HG03159 (cell line): Measurements from ENCODE around the gene PTPRK.
A peak's percentile ranks its signal among the peaks of the same experiment; 100 is the strongest.

Experiments
- ATAC-seq: cut with Tn5 transposase; IDR thresholded peaks from one replicate; pipeline ENCODE4 v1.9.1; 2021; ENCODE audit warnings: mild to moderate bottlenecking, moderate library complexity; ENCODE audit not compliant: unreplicated experiment

The PTPRK gene

GRCh38 chr6:128305228-128305627, 215.2 kb downstream of the PTPRK start:
- no peak for ATAC-seq

DNA sequence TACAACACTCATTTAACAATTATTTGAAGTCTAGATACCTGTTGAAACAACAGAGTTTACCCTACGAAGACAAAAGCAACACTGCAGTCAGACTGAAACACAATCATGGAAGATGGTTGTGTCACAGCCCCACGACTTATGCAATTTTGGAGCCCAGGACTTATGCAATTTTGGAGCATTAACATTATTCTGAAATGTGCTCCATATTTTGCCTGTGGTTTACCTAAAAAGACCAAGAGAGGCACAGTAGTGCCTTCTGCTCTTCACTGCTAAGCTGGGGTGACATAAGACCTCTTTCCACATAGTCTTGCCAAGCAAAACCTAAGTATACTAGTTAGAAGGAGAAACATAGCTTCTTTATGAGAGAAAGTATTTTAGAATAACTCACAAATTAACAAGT, 216.5 kb downstream of the PTPRK start:
- ATAC-seq = no peak

DNA sequence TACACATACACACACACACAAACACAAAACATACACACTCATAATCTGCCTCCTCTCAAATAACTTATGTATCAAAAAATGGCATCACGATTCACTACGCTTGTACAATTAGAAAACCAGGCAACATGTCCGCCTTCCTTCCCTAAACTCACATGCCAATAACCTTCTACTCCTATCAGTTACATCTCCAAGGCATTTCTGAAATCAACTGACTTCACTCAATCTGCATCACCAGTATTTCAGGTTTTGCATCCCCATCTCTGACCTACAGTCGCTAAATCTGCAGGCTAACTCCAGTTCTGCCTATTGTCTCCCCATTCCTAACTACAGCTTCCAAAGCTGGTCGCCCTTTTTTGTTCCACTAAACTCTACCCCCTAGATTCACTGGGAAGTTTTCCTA, 217.5 kb downstream of the PTPRK start:
- ATAC-seq = no peak

DNA sequence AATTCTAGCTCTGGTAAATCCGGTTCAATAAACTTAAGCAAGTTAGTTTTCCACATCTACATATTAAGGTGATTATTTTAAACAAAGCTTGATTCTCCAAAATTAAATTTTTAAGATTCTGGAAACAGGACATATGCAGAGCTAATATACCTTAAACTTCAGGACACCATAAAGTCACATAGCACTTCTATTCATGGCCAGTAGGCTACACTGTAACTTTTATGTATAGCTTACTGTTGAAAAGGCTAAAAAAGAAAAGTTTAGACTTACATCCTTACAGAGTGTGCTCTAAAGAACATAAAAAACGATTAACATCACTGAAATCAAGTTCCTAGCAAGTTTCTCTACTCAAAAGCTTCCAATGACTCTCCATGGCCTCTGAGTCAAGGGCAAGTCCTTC, 224.7 kb downstream of the PTPRK start:
- no peak for ATAC-seq

DNA sequence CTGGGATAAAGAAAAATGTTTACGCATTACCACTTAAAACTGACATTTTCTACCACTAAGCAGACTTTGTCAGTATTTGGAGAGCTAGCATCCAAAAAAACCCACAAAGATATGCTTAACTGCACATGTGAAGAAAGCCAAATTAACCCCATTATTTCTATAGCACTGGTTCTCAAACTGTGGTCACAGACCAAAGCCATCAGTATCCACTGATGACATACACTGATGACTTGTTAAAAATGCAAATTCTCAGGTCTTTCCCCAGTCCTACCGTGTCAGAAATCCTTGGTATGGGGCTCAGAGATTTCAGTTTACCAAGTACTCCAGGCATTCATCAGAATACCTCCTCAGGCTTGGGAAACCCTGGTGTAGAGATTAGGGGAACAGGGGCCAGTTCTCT, 230.2 kb downstream of the PTPRK start:
- no peak for ATAC-seq

- no peak for ATAC-seq
Observed at GRCh38 chr6:128284128-128284527, 236.3 kb downstream of the PTPRK start.

DNA sequence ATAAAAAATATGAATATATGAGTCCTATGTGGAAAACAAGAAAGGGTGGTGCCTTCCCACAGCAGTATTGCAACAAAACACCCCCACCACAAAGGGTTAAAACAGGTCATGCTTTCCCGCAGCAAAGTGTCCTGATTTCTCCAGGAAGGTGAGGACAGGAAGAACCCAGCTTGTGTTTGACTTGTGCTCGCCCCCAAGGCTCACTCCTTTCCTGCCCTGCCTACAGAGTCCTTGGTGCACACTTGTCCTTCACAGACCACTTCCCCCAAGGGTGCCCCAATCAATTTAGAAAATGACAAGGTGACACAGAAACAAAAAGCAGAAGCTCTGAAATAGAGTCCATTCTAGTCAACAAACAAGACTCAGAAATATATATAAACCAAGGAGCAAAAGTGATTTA, 237.4 kb downstream of the PTPRK start:
- no peak for ATAC-seq

DNA sequence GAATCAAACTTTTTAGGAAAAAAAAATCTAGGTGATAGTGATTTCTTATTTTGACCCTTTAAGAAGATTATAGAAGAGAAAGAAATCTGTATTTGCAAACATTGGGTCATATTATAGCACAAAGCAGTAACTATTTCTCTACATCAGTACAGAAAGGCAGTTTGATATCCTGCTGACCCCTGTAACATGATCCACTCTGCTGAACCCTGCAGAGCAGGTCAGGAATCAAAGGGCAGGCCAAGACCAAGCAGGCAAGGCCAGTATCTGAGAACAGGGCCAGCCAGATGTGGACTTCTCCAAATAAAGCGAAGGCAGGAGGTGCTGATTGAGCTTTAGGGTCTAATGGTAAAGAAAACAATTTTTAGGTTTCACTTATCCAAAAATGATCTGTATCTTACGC, 239.4 kb downstream of the PTPRK start:
- no peak for ATAC-seq

GRCh38 chr6:128280066-128280465, 240.3 kb downstream of the PTPRK start:
- no peak for ATAC-seq

GRCh38 chr6:128278836-128279235, 241.6 kb downstream of the PTPRK start:
- ATAC-seq = no peak

- ATAC-seq = no peak
Observed at GRCh38 chr6:128277379-128277778, 243.0 kb downstream of the PTPRK start.

GRCh38 chr6:128276311-128276710, 244.1 kb downstream of the PTPRK start:
- ATAC-seq = no peak

DNA sequence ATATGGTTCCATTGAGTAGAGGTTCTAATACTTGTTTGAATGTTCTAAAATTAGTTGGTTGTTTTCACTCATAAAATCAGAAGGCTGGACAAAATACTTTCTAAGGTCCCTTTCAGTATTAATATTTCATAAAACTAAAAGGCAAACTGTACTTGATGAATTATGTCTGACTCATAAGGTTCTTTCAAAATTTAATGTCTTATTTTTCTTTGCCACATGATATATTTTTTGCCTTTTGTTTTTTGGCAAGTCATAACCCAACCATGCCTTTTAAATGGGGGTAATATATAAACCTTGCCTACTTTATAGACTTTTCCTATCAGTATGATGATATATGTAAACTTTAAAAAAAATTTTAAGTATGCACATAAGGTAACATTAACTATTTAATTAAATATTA, 244.7 kb downstream of the PTPRK start:
- no peak for ATAC-seq

- no peak for ATAC-seq
Observed at GRCh38 chr6:128275030-128275429, 245.4 kb downstream of the PTPRK start.

GRCh38 chr6:128271527-128271926, 248.9 kb downstream of the PTPRK start:
- no peak for ATAC-seq

DNA sequence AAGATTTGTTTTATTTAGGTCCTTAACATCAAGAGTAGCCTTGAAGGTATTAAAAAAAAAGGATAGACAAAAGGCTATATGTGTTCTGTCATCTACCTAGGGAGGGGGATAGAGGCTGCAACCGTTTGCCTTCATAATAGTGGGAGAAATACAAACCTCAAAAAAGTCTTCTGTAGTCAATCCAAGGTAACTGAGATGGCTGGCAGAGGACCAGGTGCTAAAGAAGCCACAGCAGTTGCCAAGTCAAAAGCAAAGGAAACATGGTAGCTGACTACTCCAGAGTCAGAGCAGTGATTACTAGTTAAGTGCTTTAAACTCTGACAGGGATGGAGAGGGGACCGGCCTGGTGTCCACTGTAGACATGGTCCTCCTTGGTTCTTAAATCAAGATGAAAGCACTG, 249.4 kb downstream of the PTPRK start:
- ATAC-seq = no peak

DNA sequence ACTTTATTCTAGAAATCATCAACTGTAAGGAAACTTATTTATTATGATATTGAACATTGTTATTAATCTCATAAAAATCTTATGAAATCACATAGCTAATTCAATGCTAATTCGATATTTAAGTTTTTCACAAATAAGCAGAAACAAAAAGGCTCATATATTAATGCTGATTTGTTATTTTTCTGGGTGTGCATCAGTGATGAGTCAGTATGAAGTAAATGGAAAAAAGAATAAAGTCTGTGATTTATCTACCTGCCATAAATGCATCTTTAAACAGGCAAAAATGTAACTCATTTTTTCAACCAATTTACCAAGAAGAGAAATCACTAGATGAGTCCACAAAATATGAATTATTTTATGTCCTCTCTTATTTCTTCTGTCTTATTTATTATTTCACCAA, 253.5 kb downstream of the PTPRK start:
- no peak for ATAC-seq

DNA sequence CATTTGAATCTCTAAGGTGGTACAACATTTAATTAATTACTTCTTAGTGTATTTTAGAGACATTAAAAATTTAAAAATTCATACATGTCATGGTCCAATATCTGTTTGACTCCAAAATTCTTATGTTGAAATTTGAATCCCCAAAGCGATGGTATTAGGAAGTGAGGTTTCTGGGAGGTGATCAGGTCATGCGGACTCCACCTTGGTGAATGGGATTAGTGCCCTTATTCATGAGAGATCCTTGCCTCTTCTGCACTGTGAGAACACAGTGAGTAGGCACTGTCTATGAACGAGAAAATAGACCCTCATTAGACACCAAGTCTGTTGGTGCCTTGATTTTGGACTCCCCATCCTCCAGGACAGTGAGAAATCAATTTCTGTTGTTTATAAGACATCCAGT, 254.7 kb downstream of the PTPRK start:
- no peak for ATAC-seq

GRCh38 chr6:128259730-128260685, 260.4 kb downstream of the PTPRK start:
- peak; percentile 57 for ATAC-seq

DNA sequence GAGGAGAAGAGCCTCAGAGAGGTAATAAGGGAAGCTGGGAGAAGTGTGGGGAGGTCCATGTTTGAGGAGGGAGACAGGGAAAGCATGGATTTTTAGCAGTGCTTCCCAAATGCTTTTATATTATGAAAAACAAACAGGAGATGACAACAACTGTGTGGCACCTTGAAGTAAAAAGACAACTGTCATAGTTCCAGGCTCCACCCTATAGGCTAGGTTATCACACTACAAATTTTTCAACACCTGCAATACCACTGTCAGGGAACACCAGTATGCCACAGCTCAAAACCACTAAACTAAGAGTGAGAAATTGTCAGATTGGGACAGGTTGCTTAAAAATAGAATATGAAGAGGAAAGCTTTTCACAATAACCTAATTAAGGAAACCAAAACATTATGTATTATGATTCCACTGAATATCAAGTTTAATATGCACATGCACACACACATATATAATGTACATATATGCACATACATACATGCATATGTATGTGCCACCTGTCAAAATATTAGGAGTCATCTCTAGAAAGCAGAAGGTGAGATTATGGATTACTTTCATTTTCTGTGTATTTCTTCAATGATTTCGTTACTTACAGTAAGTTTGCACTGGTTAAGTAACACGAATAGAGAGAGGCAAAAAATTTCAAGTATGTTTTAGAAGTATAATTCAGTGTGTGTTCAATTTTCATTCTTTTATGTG, 261.2 kb downstream of the PTPRK start:
- ATAC-seq = peak; percentile 95

DNA sequence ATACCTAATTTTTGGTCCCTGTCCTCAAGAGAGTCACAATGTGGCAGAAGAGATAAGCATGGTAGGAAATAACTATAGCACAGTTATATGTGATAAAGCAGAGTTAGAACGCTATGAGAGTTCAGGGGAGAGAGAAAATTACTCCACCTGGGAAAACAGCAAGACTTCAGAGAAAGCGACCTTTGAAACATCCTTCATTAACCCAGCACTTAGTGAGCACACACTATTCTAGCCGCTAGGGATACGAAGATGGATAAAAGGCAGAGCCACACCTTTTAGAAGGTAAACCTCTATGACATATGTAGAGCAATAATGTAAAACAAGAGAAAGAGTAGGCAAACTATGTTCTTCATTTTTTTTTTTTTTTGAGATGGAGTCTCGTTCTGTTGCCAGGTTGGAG, 264.3 kb downstream of the PTPRK start:
- no peak for ATAC-seq
